Uterus (tissue), 2 donors: ENCODE data around the gene LCE2A.

ENCODE experiments used
- POLR2A ChIP-seq, 2 donors: fragments of 450-650 bp; IDR thresholded peaks; one replicate each; pipeline ENCODE4 v1.6.1; 2016; ENCODE audit warnings: antibody characterized with exemption in 2 of 2, mild to moderate bottlenecking in 1 of 2, moderate library complexity in 1 of 2
- TF ChIP-seq, protein P1 (sequence below), 4 experiments: fragments of 200-600 bp in 2 of 4; fragments of 450-650 bp in 2 of 4; sonication (generic) in 2 of 4; IDR thresholded peaks; one replicate each; pipeline ENCODE4 v1.5.1; 2016 to 2019; ENCODE audit warnings: antibody characterized with exemption in 4 of 4, mild to moderate bottlenecking in 2 of 4, moderate library complexity in 1 of 4

DNA sequence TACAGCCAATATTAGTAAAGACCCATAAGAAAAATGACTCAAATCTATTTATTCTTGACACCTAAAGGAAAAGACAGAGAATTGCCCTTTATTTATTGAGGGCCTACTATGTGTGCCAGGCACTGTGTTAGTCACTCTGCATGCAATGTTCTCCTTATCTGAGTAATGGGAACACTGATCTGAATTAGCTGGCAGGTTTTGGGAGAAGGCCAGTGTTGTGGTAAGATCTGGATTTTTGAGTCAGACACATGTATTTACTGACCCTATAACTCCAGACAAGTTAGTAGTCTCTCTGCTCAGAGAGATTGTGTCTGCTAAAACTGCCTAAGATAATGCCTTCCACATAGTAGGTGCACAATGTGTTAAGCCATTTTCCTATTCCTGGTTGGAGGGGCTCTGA, 27.1 kb downstream of the LCE2A start:
- TF ChIP-seq, protein P1, sequence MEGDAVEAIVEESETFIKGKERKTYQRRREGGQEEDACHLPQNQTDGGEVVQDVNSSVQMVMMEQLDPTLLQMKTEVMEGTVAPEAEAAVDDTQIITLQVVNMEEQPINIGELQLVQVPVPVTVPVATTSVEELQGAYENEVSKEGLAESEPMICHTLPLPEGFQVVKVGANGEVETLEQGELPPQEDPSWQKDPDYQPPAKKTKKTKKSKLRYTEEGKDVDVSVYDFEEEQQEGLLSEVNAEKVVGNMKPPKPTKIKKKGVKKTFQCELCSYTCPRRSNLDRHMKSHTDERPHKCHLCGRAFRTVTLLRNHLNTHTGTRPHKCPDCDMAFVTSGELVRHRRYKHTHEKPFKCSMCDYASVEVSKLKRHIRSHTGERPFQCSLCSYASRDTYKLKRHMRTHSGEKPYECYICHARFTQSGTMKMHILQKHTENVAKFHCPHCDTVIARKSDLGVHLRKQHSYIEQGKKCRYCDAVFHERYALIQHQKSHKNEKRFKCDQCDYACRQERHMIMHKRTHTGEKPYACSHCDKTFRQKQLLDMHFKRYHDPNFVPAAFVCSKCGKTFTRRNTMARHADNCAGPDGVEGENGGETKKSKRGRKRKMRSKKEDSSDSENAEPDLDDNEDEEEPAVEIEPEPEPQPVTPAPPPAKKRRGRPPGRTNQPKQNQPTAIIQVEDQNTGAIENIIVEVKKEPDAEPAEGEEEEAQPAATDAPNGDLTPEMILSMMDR (IDR thresholded peaks at IDR 0.05) = no peak
- TF ChIP-seq POLR2A (IDR thresholded peaks at IDR 0.05) = no peak
